OCI-LY3 (cell line): ENCODE results near the gene NAB2.

ENCODE experiments used
- H2AFZ ChIP-seq: fragments of 200-600, 300-600 bp; shearing (Covaris generic); 2 replicates; pipeline ENCODE4 v1.6.0; 2014; ENCODE audit warnings: antibody characterized with exemption, low read depth, low read length
- H3K27ac ChIP-seq: fragments of 200-600, 300-600 bp; sonication (generic); 2 replicates; pipeline ENCODE4 v1.5.1; 2014; ENCODE audit warnings: mild to moderate bottlenecking, low read length, moderate library complexity, mixed read lengths
- H3K27me3 ChIP-seq: fragments of 200-600, 300-600 bp; sonication (generic); 2 replicates; pipeline ENCODE4 v1.6.1; 2014; ENCODE audit warnings: low read depth, low read length, mixed read lengths
- H3K36me3 ChIP-seq: fragments of 200-600, 300-600 bp; sonication (generic); replicated peaks from 2 replicates; pipeline ENCODE3; 2014; ENCODE audit warnings: low read depth, low read length, mixed read lengths
- H3K4me1 ChIP-seq: fragments of 300-600, 200-600 bp; sonication (generic); 2 replicates; pipeline ENCODE4 v1.6.1; 2014; ENCODE audit warnings: low read length, mixed read lengths
- H3K4me2 ChIP-seq: fragments of 200-600, 300-600 bp; sonication (generic); 2 replicates; pipeline ENCODE4 v1.6.1; 2014; ENCODE audit warnings: low read length, mixed read lengths
- H3K4me3 ChIP-seq: fragments of 300-600, 200-600 bp; sonication (generic); 2 replicates; pipeline ENCODE4 v1.5.1; 2014; ENCODE audit warnings: antibody characterized with exemption, mild to moderate bottlenecking, low read length, moderate library complexity
- H3K79me2 ChIP-seq: fragments of 300-600, 200-600 bp; shearing (Covaris generic); 2 replicates; pipeline ENCODE4 v1.6.1; 2014; ENCODE audit warnings: mild to moderate bottlenecking, low read length, mixed read lengths
- H3K9ac ChIP-seq: fragments of 300-600, 200-600 bp; shearing (Covaris generic); 2 replicates; pipeline ENCODE4 v1.6.0; 2014; ENCODE audit warnings: mild to moderate bottlenecking, low read length, moderate library complexity
- H3K9me3 ChIP-seq: fragments of 200-600, 300-600 bp; shearing (Covaris generic); 2 replicates; pipeline ENCODE4 v1.6.1; 2014; ENCODE audit warnings: low read length, mixed read lengths; ENCODE audit not compliant: insufficient read depth
- H4K20me1 ChIP-seq: fragments of 200-600, 300-600 bp; sonication (generic); 2 replicates; pipeline ENCODE4 v1.6.1; 2016; ENCODE audit warnings: low read length, mixed read lengths; ENCODE audit not compliant: insufficient read depth
- CTCF ChIP-seq: fragments of 200-600, 300-600 bp; sonication (generic); IDR thresholded peaks from 2 replicates; pipeline ENCODE4 v1.5.1; 2014; ENCODE audit warnings: antibody characterized with exemption, low read length, low read depth
- EZH2phosphoT487 ChIP-seq: fragments of 200-600 bp; shearing (Covaris generic); IDR thresholded peaks from 2 replicates; pipeline ENCODE4 v1.6.1; 2018; ENCODE audit warnings: antibody characterized with exemption, mixed run types, low read depth

The NAB2 gene

DNA sequence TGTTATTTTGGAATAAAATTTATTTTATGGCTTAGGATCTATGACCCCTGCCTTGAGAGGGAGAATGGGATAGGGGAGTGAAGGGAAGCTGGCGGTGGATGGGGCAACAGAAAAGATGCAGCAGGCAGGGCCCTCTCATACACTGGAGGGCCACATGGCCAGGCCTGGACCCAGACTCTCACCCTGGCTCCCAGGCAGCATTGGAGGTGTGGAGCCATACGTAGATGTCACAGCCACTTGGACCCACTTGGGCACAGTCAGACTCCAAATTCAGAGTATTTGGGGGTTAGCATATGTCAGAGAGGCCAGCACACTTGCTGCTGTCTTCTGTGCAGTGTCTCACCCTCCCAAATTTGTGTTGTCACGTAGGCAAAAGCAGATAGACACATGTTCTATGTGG is 6.5 kb downstream of the NAB2 start:
- Histone ChIP-seq H4K20me1 (peaks cover 21% of the 10 kb centered on the region), H3K27ac (peak overlapping the region; percentile 1; the same call in 1 of the 2 replicates), H3K9me3 (no peaks in the 10 kb centered on the region)

DNA sequence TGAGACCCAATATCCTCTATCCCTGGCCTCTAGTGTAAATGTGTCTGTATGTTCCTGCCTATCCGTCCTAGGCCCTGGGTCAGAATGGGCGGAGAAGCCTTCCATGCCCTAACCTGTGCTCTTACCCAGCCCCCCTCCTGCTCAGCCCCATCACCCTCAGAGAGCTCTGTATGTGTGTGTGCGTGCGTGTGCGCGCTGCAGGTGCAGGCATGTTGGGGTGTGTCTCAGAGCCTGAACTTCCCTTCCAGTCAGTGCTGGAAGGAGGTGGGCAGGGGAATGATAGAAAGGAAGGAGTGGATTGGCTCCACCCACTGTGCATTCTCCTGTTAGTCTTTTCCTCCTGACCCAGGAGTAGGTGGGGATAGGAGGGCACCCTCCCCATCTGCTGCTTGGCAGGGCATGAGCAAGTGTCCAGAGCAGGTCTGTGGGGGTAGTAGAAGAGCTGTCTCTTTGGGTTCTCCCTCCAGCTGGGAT is 7.2 kb downstream of the NAB2 start:
- Histone ChIP-seq H3K9ac (no peak overlapping the region), H3K9me3 (no peaks in the 10 kb centered on the region), H3K36me3 (peaks cover 46% of the 10 kb centered on the region), H3K4me2 (no peak overlapping the region), H3K27me3 (no peaks in the 10 kb centered on the region), H3K4me1 (peaks cover 18% of the 10 kb centered on the region), H3K4me3 (no peak overlapping the region), H3K27ac (peak overlapping the region; percentile 1; the same call in 1 of the 2 replicates), H2AFZ (no peak overlapping the region), H3K79me2 (no peaks in the 10 kb centered on the region), H4K20me1 (peaks cover 21% of the 10 kb centered on the region)
- TF ChIP-seq EZH2phosphoT487: no peak
- TF ChIP-seq CTCF: no peak

More for the DNA sequence above, 6.5 kb downstream of the NAB2 start:
- Histone ChIP-seq H3K4me1 (peaks cover 18% of the 10 kb centered on the region), H3K4me2 (no peak overlapping the region), H3K27me3 (no peaks in the 10 kb centered on the region), H2AFZ (no peak overlapping the region), H3K9ac (no peak overlapping the region), H3K79me2 (no peaks in the 10 kb centered on the region), H3K4me3 (no peak overlapping the region), H3K36me3 (peaks cover 46% of the 10 kb centered on the region)
- TF ChIP-seq CTCF: no peak
- TF ChIP-seq EZH2phosphoT487: no peak

DNA sequence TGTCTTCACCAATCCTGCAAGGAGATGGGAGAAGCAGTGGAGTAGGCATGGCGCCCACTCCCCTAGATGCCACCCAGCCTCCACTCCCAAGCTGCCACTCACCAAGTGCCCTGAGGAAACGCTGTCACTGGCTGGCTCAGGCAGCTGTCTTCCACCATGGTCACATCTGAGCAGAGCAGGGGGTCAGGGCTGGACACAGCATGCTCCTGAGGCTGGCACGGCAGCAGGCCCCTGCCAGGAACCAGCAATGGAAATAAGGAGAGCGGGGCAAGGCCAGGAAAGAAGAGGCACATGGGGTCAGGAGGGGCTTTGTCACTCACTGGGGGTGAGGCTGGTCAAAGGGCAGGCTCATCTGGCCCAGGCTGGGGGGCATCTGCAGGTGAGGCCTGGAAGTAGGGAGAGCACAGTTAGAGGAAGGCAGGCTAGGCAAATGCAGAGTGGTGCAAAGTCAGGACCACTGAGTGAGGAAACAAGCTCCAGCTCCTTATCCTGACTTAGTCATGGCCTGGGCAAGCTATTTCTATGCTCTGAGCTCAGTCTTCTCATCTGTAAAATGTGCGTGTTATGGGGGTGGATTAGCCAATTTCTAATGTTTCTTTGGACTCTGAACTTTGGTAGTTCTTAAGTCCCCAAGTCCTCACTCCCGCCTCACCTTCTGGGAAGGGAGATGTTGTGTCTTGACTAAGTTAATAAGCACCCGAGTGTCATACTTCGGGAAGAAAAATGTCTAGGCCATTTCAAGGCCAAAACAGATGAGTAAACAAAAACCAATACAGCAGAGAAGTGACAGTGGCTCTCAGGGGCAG is 8.0 kb downstream of the NAB2 start:
- Histone ChIP-seq H4K20me1 (peaks cover 21% of the 10 kb centered on the region), H3K79me2 (no peaks in the 10 kb centered on the region), H3K27ac (no peak overlapping the region), H3K9ac (no peak overlapping the region), H3K4me2 (no peak overlapping the region), H3K36me3 (peaks cover 49% of the 10 kb centered on the region), H3K9me3 (no peaks in the 10 kb centered on the region), H2AFZ (no peak overlapping the region), H3K4me3 (no peak overlapping the region), H3K4me1 (peaks cover 18% of the 10 kb centered on the region), H3K27me3 (no peaks in the 10 kb centered on the region)
- TF ChIP-seq EZH2phosphoT487 (no peak), CTCF (no peak)

DNA sequence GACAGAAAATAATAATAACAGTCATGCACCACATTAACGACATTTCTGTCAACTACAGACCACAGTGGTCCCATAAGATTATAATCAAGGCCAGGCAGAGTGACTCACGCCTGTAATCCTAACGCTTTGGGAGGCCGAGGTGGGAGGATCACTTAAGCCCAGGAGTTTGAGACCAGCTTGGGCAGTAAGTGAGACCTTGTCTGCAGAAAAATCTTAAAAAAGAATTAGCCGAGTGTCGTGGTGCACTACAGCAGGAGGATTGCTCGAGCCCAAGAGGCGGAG is 8.6 kb downstream of the NAB2 start:
- H4K20me1 ChIP-seq: peaks cover 21% of the 10 kb centered on the region
- H3K4me1 ChIP-seq: peaks cover 18% of the 10 kb centered on the region
- no peak overlapping the region for H2AFZ ChIP-seq
- TF ChIP-seq CTCF: no peak
- TF ChIP-seq EZH2phosphoT487: no peak
- peaks cover 54% of the 10 kb centered on the region for H3K36me3 ChIP-seq
- no peak overlapping the region for H3K27ac ChIP-seq
- no peak overlapping the region for H3K4me2 ChIP-seq
- no peak overlapping the region for H3K4me3 ChIP-seq
- no peak overlapping the region for H3K9ac ChIP-seq
- no peaks in the 10 kb centered on the region for H3K9me3 ChIP-seq
- H3K79me2 ChIP-seq: no peaks in the 10 kb centered on the region
- H3K27me3 ChIP-seq: no peaks in the 10 kb centered on the region
